Measurements from ENCODE around the gene GALNT5.

GALNT5 gene

DNA sequence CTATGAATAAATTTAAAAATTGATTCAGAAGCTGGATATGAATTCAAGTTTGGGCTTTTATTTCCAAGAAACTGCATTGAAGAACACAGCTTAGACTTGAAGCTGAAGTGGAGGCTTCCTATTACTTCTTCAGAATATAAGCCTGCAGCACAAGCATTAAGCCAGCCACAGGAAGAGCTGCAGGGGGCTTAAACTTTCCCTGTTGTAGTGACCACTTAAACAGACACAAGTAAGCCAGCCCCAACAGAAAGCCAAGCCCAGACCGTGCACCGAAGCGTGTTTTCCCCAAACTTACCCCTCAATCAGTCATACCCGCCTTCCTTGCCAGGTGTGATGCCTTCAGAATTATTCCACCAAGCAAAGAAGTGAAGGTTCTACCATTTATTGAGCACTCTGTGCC, 39.5 kb downstream of the GALNT5 start:
- DNase-seq, result no peak

DNA sequence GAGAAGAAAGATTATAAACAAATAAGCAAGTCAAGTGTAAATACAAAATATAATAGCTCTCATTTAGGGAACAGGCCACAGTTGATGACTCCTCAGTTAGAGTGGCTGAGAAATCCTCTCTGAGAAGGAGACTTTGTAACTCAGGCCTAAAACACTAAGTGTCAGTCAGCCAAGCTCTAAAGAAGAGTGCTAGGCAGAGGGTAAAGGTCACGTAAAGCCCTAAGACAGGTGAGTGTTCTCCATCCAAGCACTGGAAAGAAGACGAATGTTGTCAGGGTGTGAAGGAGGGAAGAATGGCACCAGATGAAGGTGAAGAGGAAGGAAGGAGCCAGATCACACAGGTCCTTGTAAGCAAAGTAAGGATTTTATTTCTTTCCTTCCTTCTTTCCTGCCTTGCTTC, 43.8 kb downstream of the GALNT5 start:
- no peak for DNase-seq

DNA sequence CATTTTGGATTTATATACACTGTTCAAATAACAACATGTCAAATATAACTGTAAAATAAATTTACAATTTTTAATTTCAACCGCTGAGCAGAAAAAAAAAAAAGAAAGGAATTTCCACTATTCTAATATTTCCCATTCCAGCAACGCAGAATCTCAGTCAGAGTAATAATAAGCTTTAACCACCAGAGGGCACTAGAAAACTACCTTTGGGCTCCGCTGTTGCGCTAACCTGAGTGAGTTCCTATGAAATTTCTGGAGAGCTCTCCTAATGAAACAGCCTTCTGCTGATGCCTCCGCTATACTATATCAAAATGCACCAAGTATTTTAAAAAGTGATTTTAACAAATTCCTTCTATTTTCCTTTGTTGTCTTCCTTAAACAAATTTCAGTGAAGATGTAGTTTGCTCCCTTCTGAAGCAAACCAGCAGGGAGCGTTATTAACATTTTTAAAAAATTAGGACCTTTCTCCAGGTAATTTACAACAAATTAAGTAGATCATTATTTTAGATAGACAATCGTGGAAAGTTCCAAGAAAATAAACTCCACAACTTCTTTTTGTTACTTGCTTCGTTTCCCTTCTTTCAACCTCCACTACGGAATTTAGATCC, 45.1 kb downstream of the GALNT5 start:
- peak; percentile 42 for DNase-seq

DNA sequence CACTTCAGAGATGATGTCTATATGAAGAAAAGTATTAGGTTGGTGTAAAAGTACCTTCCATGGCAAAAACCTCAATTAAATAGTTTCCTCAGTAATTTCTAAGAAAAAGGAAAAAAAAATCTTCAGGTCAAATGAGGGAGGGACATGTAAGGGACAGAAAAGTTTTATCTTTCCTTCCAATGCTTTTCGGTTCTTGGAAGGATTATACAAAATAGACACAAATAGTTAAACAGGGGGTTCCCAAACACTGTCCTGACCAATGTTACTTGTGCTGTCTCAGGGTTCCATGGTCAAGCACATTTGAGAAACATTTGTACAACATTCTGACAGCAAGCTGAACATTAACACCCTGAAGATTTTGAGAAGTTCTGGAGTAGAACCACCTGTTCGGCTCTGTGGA, 46.1 kb downstream of the GALNT5 start:
- DNase-seq, result no peak

DNA sequence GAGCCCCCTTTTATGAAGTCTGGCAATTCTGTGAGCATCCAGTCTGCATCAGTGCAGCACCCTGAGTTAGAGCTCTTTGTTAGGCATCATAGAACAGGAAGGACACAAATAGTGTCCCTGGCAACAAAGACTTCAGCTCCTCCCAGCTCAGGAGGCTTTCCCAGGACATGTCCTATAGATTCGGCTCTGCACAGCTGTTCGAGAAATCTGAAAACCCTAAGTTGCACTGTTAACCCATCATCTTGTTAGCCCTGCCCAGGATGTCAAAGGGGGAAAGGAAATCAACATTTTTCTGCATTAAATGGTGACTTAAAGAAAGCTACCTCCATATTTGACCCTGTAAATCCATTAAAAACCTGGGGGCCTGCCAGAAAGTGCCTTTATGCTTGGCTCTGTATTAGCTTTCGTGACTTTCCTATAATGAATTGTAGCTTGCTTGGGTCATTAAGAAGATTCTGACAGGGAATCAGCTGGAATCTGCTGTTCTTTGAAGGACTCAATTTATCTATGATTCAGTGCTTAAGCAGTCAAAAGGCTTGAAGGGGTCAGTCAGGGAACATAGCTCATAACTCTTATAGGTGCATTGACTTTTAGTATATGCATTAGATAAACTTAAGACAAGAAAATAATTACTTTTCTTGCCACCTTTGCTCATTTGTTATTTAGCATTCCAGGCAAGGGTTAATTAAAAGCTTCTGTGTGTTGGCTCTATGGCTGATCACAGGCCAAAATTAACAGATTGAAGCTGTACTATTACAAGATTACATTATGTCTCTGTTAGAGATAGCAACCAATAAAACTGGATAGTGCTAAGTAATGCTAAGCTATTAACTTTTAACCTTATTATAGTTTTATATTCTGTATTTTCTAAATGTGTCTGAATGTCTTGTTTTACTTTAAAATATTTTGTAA, 47.6 kb downstream of the GALNT5 start:
- no peak for DNase-seq

DNA sequence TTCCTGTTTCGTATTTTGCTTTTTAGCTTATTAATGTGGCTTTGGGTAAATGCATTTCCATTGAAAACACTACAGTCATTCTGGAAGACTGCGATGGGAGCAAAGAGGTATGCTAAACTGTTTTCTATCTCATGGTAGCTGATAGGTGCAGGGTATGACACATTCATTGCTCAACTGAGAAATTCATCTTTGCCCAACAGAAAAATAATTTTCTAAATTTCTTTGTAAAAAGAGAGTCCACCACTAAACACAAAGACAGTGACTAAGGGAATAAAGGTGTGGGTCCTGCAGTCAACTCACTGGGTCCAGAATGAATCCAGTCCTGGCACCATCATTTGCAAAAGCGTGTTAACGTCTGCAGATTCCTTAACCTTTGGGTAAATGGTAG, 48.2 kb downstream of the GALNT5 start:
- DNase-seq, result no peak

DNA sequence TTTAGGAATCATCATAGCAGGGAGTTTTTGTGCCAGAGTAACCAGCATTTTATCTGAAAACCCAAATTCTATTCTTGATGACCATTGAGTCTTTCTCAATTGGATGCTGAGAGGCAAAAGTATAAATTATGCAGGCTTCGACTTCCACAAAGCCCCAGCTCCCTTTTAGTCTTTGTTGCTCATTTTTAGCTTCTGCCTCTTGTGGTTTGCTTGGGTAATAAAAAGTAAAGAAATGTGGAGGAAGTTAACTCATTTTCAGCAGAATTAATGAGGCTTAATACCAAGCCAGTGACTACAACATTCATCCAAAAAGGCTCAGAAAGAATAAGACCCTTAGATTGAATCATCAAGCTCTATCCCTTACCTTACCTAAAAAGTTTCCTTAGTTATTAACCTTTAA, 49.5 kb downstream of the GALNT5 start:
- DNase-seq, result no peak

DNA sequence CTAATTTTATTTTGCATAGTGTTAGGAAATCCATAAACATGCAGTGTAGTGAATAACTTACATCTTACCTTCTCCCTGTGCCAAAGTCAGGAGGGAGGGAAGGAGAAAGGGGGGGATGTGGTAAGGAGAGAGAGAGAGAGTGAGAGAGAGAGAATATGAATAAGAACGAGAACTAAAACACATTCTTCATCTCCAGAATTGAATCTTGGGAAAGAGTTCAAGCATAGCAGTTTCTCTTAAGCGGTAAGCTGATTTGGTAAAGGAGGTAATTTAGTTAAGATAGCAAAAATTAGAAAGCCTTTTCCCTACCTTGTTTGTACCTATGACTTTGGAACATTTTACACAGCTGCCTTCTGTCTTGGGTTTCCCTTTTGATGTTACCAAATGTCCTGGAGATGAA, 52.4 kb downstream of the GALNT5 start:
- no peak for DNase-seq

DNA sequence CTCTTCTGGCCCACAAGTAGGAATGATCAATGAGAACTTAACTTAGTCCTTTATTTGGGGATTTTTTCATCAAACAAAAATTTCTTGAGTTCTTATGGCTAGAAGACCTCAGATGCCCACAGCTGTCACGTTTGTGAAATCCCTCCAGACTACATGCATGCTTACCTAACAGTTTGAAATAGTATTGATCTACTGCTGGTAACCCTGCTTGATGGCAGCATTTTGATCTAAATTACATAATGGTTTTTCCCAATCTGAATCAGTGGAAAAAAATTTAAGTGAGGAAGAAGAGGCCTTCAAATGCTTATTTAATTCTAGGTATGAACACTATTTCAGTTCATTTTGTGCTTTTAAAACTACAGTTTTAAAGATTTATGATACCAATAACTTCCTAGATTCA, 54.2 kb downstream of the GALNT5 start:
- DNase-seq, result no peak

DNA sequence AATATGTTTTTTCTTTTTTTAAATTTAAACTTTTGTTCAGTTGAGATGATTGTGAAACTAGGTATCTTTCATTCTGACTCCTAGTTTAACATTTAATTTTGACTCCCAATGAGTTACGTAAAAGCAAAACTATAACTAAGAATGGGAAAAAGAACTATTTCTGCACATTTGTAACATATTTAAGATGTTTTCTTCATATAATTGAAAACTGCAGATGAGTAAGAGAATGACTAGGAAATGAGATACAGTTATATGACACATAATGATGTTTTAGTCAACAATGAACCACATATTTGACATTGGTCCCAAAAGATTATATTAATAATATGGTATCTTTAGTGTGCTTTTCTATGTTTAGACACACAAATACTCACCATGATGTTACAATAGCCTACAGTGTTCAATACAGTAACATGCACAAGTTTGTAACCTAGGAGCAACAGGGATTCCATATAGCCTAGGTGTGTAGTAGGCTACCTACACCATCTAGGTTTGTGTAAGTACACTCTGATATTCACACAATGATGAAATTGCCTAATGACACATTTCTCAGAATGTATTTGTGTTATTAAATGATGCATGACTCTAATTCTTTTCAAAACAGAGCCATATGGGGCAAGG, 55.5 kb downstream of the GALNT5 start:
- no peak for DNase-seq

DNA sequence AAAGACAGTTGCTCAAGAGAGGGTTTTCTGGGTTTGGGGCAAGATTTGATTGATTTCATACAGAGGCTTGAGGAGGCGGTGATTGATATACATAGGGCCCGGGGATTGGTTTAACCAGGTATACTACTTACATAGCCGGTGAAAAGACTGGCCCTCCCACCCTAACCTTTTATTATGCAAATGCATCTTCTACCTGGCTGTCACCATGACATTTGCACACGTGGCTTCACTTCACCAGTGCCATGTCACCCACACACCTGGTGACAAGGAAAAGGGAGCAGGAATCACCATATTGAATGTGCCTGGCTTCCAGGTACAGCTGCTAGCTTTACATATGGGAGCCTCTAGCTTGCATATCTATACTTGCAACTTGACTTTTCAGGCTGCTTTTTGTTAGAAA, 58.4 kb downstream of the GALNT5 start:
- no peak for DNase-seq

DNA sequence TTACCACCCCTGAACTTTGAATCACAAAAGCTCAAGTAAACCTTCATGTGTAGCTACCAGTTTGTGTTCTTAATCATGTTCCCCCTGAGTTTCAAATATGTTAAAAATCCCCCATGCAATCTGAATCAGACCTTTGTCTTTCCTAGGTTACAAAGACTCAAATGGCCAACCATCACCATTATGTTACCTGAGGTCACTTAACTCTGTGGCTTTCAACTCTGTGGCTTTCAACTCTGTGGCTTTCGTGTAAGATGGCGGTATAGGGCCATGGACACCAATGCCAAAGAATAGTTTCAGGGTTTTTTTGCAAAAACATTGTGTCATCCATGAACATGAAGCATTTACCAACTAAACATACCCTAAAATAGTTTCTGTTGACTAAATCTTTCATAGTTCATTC, 61.4 kb downstream of the GALNT5 start:
- DNase-seq, result no peak

DNA sequence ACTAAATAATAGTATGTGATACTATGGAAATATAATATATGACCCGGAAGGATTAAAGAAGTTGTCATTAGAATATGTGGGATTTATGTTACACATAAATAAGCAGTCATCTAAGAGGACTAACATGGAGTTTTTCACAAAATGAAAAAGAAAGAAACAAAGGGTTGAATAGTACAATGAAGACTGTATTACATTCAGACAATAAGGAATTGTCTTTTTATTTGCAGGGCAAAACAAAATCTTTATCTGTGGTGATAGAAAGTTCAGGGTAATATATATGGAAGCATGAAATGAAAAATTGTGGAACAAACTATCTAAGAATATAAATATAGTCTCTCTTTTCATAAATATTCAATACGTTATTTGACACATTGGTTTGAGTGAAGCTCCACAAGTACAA, 62.3 kb downstream of the GALNT5 start:
- no peak for DNase-seq

DNA sequence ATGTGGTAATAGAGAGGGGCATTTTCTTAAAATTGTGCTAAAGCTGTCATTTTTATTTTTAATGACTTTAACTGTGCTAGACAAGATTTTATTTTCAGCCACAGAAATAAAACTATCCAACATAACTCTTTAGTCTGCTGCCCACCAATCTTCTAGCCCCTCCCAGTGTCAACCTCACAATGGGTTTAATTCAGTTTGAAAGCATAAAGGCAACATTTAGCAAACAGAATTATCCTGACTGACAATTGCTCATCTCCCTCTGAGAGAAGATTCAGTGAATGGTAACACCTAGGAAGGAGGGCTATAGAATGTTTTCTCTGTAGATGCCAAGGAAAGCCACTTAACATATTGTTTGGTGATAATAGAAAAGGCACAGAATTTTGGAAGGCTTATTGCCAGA, 62.9 kb downstream of the GALNT5 start:
- DNase-seq, result no peak

DNA sequence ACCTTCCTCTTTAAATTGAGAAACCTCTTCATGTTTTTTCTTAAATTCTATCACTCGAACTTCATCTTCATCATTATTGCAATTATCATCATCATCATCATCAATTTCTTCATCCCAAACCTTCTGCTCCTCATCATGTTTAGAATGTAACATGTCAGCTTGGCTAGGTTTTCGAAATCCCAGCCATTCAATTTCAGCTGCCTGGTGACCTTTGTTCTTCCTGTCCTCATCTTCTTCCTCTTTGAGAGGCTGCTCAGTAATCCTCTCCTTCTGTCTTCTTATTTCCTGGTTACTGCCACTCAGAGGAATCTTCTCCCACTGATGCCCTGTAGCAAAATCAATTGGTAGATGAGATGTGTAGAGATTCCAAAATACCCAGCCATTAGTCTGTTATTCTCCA, 64.0 kb downstream of the GALNT5 start:
- no peak for DNase-seq

DNA sequence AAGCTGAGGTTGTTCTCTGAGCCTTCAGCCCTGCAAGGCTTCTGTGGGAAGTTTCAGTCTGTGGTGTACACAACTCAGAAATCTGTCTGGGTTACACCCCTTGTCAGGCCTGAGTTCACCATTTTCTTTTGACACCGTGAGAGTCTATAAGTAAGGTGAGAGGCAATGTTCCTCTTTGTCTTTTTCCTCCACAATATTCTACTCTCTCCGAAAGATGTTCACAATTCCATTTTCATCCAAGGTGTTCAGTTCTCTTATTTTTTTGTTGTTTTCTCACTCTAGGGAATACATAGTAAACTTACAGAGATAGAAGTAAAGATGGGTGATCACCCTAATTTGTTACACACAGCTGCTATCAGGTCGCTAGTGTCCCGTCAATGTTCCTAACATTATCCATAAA, 64.9 kb downstream of the GALNT5 start:
- DNase-seq, result no peak

DNA sequence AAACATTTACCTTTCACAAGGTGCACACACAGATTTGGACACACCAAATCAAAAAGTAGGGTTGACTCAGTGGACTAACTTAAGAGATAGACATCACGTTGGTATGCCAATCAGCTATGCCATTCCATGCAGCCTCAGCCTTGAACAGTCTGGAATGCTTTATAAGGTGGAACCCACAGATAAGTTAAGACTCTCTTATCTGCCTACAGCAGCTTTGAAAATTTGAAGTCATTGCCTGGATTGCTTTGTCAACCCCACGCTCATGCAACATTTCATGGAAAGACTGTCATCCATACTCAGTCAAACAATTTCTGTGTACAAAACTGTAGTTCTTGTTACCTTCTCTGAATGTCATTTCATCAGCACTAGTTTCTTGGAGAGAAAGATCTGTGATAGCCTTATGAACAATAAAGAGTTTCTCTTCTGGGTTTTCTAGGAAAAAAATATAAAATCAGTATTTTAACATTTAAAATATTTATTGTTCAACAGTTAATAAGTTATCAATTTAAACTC, 66.9 kb downstream of the GALNT5 start:
- no peak for DNase-seq

DNA sequence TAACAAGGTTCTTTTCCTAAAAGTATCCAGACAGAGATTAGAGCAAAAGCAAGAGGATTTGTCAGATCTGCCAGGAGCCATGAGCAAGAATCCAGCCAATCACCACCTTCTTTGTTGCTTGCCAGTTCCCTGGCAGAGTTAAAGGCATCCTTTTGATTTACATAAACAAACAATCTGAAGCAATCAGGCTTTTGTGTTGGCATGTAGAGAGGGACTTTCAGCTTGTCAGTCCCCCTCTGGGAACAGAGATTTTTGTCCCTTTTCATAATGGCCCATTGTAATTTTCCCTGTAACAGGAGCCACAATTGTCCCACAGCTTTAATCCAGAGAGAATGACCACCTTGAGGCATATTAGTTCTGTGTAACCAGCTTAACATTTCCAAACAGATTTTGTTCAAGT, 68.3 kb downstream of the GALNT5 start, which contains the start of gene ERMN:
ERMN (minus strand) TSS at position 39 of the 400 bp plus-strand sequence. CDS start 182 bp downstream, outside the sequence.
- DNase-seq, result peak; percentile 38

DNA sequence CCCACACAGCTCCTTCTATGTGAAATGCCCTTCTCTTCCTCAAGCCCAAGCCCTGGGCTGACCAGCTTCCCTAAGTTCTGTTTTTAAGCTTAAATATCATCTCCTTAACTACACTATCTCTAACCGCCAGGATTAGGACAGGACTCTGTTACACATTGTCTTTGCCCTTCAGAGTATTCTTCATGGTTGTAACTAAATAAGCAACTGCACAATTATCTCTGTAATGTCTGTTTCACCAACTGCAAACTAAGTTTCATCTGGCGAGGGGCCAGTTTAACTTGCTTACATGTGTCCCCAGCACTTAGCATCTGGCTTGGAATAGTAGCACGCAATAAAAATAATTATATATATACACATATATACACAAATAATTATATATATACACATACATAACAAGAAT, 69.2 kb downstream of the GALNT5 start:
- no peak for DNase-seq

DNA sequence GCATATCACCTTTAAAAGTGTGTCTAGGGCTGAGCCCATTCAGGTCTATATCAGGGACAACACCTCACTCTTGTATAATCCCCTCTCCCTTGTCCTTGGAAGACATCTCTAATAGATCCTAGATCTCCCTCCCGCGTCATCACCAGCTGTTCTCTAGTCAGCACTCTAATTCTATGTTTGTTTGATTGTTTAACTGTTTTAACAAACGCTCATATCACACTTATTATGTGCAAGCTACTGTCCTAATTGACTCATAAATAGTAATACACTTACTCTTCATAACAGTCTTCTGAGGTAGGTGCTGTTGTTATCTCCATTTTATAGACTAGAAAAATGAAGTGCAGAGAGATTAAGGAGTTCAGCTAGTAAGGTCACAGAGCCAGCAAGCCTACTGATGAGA, 69.7 kb downstream of the GALNT5 start:
- DNase-seq, result no peak

DNA sequence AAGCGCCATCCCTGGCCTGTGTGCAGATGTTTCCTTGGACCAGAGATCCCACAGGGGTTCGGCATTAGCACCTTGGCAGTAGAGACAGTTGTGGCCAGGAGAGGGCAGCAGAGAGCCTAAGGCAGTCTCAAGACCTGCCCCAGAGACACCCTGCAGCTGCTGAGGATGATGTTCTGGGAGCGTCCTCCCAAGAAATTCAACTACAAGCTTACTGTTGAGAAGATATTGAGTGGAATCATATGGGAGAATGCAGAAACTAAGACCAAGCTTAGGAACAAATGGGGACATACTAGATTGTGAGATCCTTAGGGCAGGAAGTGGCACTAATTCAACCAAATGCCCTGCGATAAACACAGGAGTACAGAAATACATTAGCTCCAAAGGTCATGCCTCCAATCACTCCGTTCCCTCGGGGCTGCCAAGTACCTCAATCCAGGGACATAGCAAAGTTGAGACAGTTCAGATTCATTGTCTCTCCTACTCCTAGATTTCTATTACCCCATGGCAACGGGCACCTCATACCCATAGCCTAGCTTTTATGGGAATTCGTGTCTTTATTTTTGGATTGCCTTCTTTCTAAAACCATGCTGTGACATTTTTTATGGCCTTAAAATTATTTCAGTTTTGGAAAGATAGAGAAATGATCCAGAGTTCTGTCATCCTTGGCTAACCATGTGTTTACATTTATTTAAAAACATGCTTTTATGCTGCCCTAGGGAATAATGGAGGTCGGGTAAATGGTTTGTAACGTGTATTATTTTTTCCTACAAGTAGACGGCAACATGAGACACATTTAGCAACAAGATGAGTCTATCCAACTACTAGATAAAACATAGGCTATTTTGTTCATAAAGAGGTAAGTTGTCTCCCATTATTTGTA, 70.4 kb downstream of the GALNT5 start:
- DNase-seq, result peak; percentile 57

DNA sequence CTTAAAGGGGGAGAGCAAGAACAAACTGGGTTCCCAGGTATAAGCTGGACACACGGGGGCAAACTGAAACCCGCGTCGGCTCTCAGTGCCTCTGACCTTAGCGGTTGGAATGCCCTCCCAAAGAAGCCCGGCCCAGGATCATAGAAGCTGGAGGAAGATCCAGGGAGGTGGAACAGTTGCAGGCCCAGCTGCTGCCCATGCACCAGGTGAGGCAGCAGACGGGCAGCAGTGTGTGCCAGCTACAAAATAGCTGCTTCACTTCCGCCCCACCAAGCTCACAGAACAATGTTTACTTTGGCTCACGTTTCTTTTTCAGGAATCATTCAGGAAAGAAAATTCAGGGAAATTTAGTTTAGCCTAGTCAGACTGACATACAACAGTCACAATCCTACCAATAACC, 72.0 kb downstream of the GALNT5 start:
- peak; percentile 81 for DNase-seq
